Mucosa of descending colon (tissue), 3 donors: ENCODE results near the gene LBX2. TPM values are rescaled to one million over a fixed set of nuclear protein-coding genes. Genes with fewer than 3 reads are reported as not detected.
A peak's percentile ranks its signal among the peaks of the same experiment; 100 is the strongest.

ENCODE experiments used
- ATAC-seq: fragments of 200-7000 bp; cut with Tn5 transposase; one replicate; pipeline ENCODE4 v1.9.1; 2020; ENCODE audit warnings: mild to moderate bottlenecking, moderate library complexity
- DNase-seq, 3 donors: peaks; one replicate each; pipeline ENCODE4 v3.0.0-alpha.2; 2020
- H3K36me3 ChIP-seq: fragments of 200-600 bp; one replicate; pipeline ENCODE4 v1.8.0; 2021; ENCODE audit warnings: low read depth, mild to moderate bottlenecking
- H3K4me1 ChIP-seq: fragments of 200-600 bp; one replicate; pipeline ENCODE4 v1.8.0; 2021; ENCODE audit warnings: low read depth, mild to moderate bottlenecking
- H3K4me3 ChIP-seq: fragments of 200-600 bp; one replicate; pipeline ENCODE4 v1.8.0; 2021; ENCODE audit warnings: mild to moderate bottlenecking
- H3K9me3 ChIP-seq: fragments of 200-600 bp; one replicate; pipeline ENCODE4 v1.8.0; 2021; ENCODE audit warnings: mild to moderate bottlenecking
- intact Hi-C, 2 donors: fragments of 100-400 bp; cut with DNase I in 1 of 2; cut with micrococcal nuclease in 1 of 2; formaldehyde crosslinking; loops; one replicate each; pipeline versions ENCODE4 v1.11.0 to v1.11.1; 2022; cut with DNase I, micrococcal nuclease
- total RNA-seq, 3 donors: library from RNA; stranded (reverse); fragmentation: NEBNext Ultra II Directional in 2 of 3; extraction: Animal tissue kit (Norgen Biotek cat#: 25700) in 2 of 3; gene quantifications; one replicate each; pipeline versions ENCODE4 v1.2.1 to v1.2.4, GENCODE V29; 2021 to 2023
- TF ChIP-seq, protein P1 (sequence below): fragments of 200-600 bp; IDR thresholded peaks from one replicate; pipeline ENCODE4 v1.8.0; 2022; ENCODE audit warnings: antibody characterized with exemption, mild to moderate bottlenecking
- donor health status: DM: no; HTN: no; CAD: no; lungs with moderate emphysema.
- donor health status: DM: no; HTN: no; CAD: no.
- donor health status: DM: no; HTN: yes; CAD: no.

LBX2 gene
- total RNA-seq, 3 donors from 2014 or later, result 1.0 to 1.5 (median 1.5) TPM

DNA sequence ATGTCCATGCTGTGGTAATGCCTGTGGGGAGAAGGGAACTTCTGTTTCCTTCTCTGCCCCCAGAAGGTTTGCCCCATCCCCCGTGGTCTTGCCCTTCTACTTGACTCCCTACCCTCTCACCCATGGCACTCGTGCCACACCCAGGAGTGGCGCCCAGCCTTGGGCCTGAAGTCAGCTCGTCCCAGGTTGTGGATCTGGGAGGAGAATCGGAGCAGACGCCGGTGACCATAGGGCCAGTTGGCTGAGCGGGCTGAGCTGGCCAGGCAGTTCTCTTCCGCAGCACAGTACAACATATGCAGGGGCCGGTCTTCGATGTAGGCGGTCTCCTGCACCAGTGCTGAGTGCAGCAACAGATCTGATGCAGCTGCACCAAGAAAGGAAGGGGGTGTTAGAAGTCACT is 35.0 kb upstream of the LBX2 start:
- DNase-seq, result no peak
- TF ChIP-seq, protein P1, sequence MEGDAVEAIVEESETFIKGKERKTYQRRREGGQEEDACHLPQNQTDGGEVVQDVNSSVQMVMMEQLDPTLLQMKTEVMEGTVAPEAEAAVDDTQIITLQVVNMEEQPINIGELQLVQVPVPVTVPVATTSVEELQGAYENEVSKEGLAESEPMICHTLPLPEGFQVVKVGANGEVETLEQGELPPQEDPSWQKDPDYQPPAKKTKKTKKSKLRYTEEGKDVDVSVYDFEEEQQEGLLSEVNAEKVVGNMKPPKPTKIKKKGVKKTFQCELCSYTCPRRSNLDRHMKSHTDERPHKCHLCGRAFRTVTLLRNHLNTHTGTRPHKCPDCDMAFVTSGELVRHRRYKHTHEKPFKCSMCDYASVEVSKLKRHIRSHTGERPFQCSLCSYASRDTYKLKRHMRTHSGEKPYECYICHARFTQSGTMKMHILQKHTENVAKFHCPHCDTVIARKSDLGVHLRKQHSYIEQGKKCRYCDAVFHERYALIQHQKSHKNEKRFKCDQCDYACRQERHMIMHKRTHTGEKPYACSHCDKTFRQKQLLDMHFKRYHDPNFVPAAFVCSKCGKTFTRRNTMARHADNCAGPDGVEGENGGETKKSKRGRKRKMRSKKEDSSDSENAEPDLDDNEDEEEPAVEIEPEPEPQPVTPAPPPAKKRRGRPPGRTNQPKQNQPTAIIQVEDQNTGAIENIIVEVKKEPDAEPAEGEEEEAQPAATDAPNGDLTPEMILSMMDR, result no peak
- Histone ChIP-seq H3K36me3 (no peaks in the 10 kb centered on the region), H3K4me3 (no peak overlapping the region), H3K4me1 (no peaks in the 10 kb centered on the region), H3K9me3 (no peaks in the 10 kb centered on the region)
- intact Hi-C loops, result loop anchor here in 1 of 2 donors (10.0 kb wide), 1 partner anchor 50 kb away; the partner anchor contains the start of genes CCDC142 and TTC31
- ATAC-seq, result no peak

DNA sequence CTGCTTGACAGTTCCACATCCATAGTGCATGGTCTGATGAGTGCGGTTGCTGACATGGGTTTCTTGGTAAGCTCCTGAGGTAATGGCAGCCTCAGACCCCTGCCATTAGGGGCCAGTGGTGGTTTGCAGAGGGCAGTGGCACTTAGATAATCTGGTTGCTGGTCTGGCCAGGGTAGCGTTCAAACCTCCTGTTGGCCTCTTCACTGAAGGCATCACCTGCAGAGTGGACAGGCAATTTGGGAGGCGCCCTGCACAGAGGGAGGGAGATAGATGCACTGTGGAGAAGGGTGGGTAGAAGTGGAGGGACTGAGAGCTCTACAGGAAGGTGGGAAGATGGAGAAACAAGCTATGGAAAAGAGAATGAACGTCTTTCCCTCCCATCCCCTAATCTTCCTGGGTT is 34.1 kb upstream of the LBX2 start:
- Histone ChIP-seq H3K36me3 (no peaks in the 10 kb centered on the region), H3K4me1 (peaks cover 5% of the 10 kb centered on the region), H3K9me3 (no peaks in the 10 kb centered on the region), H3K4me3 (no peak overlapping the region)
- ATAC-seq (no peak), DNase-seq (no peak)
- TF ChIP-seq, protein P1, result no peak
- intact Hi-C loops, result loop anchor here in 1 of 2 donors (10.0 kb wide), 1 partner anchor 49 kb away; the partner anchor contains the start of genes CCDC142 and TTC31

DNA sequence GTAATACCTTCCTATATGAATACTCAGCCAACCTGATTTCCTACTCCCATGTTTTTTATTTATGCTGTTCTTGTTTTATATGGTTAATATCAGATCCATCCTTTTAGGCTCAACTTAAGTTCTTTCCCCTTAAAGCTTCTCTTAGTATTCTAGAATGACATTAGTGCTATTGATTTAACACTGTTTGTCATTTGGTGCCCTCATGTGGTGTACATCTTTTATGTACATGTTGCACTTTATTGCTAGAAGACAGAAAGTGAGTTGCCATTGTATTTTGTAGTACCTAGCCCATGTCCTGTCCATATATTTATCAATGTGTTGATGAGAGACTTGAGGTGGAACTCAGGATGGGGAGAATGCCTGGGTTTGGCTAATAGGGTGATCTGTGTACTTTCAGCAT is 32.8 kb upstream of the LBX2 start:
- DNase-seq (no peak), ATAC-seq (no peak)
- H3K36me3 ChIP-seq, result no peaks in the 10 kb centered on the region
- H3K4me3 ChIP-seq, result no peak overlapping the region
- no peaks in the 10 kb centered on the region for H3K9me3 ChIP-seq
- intact Hi-C loops, result loop anchor here in 1 of 2 donors (10.0 kb wide), 1 partner anchor 47 kb away; the partner anchor contains the start of genes CCDC142 and TTC31
- H3K4me1 ChIP-seq, result peaks cover 11% of the 10 kb centered on the region
- TF ChIP-seq, protein P1, result no peak

DNA sequence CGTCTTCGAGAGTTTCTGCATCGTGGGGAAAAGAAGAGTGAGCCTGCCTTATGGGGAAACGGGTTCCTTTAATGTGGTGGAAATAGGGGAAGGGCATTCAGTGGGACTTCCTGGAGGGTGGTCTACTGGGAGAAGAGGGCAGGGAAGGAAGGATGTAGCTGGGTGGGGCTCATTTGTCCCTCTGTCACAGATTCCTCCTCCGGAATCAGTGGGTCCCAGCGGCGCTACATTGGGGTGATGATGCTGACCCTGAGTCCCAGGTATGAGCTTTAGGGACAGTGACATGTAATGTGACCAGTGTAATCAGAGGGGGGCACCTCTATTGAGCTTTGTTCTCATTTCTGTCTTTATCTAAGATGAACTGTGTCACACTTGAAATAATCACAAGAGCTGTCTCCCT is 32.3 kb upstream of the LBX2 start:
- DNase-seq (no peak), ATAC-seq (no peak)
- intact Hi-C loops, result loop anchor here in 1 of 2 donors (10.0 kb wide), 1 partner anchor 47 kb away; the partner anchor contains the start of genes CCDC142 and TTC31
- TF ChIP-seq, protein P1, result no peak
- no peaks in the 10 kb centered on the region for H3K36me3 ChIP-seq
- H3K4me1 ChIP-seq, result peaks cover 11% of the 10 kb centered on the region
- H3K4me3 ChIP-seq, result no peak overlapping the region
- no peaks in the 10 kb centered on the region for H3K9me3 ChIP-seq

DNA sequence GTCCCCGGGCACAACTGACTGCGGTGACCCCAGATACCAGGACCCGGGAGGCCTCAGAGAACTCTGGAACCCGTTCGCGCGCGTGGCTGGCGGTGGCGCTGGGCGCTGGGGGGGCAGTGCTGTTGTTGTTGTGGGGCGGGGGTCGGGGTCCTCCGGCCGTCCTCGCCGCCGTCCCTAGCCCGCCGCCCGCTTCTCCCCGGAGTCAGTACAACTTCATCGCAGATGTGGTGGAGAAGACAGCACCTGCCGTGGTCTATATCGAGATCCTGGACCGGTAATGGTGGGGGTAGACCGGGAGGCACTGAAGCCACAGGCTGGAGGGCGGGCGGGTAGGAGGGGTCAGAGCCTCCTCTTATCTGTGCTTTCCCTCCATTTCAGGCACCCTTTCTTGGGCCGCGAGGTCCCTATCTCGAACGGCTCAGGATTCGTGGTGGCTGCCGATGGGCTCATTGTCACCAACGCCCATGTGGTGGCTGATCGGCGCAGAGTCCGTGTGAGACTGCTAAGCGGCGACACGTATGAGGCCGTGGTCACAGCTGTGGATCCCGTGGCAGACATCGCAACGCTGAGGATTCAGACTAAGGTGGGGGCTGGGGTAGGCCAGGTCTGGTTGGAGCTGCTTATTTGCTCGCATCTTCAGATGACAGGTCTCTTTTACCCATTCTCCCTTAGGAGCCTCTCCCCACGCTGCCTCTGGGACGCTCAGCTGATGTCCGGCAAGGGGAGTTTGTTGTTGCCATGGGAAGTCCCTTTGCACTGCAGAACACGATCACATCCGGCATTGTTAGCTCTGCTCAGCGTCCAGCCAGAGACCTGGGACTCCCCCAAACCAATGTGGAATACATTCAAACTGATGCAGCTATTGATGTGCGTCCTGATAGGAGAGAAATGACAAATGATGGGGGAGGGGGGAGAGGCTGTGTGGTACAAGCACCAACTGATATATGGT is 31.1 kb upstream of the LBX2 start:
- Histone ChIP-seq H3K36me3 (no peaks in the 10 kb centered on the region), H3K4me3 (peak overlapping the region; percentile 79), H3K9me3 (no peaks in the 10 kb centered on the region), H3K4me1 (peaks cover 11% of the 10 kb centered on the region)
- ATAC-seq (peak; percentile 27), DNase-seq (peak; percentile 62 to 76 (median 72))
- intact Hi-C loops, result loop anchor here in 1 of 2 donors (10.0 kb wide), 1 partner anchor 46 kb away; the partner anchor contains the start of genes CCDC142 and TTC31
- TF ChIP-seq, protein P1, result no peak
